ENCODE results near the gene ELF4.

- no peak for TF ChIP-seq CTCF (IDR thresholded peaks at IDR 0.05; ENCODE audit: insufficient read depth, low read depth, low read length)
- no peak for TF ChIP-seq EZH2 (IDR thresholded peaks at IDR 0.05; ENCODE audit: insufficient read depth, low read length)
Measured at GRCh38 chrX:130055899-130056298, 54.4 kb downstream of the ELF4 start.
